Large intestine (tissue), 3 donors: Measurements from ENCODE around the gene DENND1A. TPM values are rescaled to one million over a fixed set of nuclear protein-coding genes. Genes with fewer than 3 reads are reported as not detected.
A peak's percentile ranks its signal among the peaks of the same experiment; 100 is the strongest.

Experiments used
- DNase-seq, 2 donors: peaks; one replicate each; pipeline versions ENCODE4 v3.0.0 to v3.0.0-alpha.2; 2013
- H3K27ac ChIP-seq: one replicate; pipeline ENCODE4 v1.5.1; 2013; ENCODE audit warnings: low read length
- H3K27me3 ChIP-seq: 2 replicates; pipeline ENCODE4 v1.6.1; 2013; ENCODE audit warnings: low read length; ENCODE audit not compliant: control insufficient read depth, insufficient read depth
- H3K36me3 ChIP-seq: 2 replicates; pipeline ENCODE4 v1.6.1; 2013; ENCODE audit warnings: low read length; ENCODE audit not compliant: control insufficient read depth, insufficient read depth
- H3K4me1 ChIP-seq: one replicate; pipeline ENCODE4 v1.6.1; 2013; ENCODE audit warnings: low read length; ENCODE audit not compliant: control insufficient read depth, insufficient read depth
- H3K4me3 ChIP-seq: one replicate; pipeline ENCODE4 v1.5.1; 2013; ENCODE audit warnings: low read length
- H3K9me3 ChIP-seq: one replicate; pipeline ENCODE4 v1.6.1; 2013; ENCODE audit warnings: mild to moderate bottlenecking, low read depth, low read length, moderate library complexity; ENCODE audit not compliant: control insufficient read depth
- WGBS: methylation state at CpG from one replicate; pipeline ENCODE4 v1.1.5; 2013; ENCODE audit warnings: low lambda C conversion rate; ENCODE audit not compliant: insufficient coverage; 5-methylcytosine and 5-hydroxymethylcytosine counted together
- polyA plus RNA-seq: library from polyadenylated mRNA; unstranded; fragments of 120-200 nt; gene quantifications from one replicate; pipeline ENCODE4 v1.2.1, GENCODE V29; 2013

The DENND1A gene
- polyA plus RNA-seq, 1 donor = 29.7 TPM

DNA sequence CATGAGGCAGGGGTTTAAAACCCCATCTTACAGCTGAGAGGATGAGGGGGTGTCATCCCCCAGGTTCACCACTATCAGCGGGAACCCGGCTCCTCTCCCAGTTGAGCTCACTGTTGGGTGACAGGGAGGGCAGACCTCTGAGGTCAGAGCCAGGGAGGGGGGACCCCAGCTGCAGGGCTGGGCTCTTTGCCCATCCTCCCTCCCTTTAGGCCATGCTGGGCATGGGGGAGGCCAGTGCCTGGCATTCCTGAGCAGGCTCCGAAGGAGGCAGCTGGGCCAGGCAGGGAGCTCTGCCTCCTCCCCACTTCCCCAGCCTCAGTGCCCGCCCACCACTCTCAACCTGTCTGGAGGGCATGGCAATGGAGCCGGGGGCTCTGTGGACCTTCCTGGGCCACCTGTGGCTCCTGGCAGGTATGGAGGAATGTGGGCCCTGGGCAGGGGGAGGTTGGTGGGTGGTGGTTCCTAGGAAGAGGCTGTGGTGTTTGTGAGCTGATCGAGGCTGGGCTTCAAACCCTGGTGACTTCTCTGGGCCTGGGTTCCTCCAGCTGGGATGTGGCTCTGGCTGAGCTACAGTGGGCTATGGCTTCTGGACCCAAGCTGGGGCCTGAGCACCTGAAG, 561.3 kb downstream of the DENND1A start:
- peaks cover 3% of the 10 kb centered on the region for H3K4me1 ChIP-seq
- H3K27me3 ChIP-seq = peaks cover 36% of the 10 kb centered on the region
- H3K27ac ChIP-seq = no peak overlapping the region
- H3K9me3 ChIP-seq = peaks cover 3% of the 10 kb centered on the region
- DNase-seq = no peak
- no CpG with 5 or more reads among the region's 6 CpGs for WGBS
- H3K36me3 ChIP-seq = no peaks in the 10 kb centered on the region
- no peak overlapping the region for H3K4me3 ChIP-seq

DNA sequence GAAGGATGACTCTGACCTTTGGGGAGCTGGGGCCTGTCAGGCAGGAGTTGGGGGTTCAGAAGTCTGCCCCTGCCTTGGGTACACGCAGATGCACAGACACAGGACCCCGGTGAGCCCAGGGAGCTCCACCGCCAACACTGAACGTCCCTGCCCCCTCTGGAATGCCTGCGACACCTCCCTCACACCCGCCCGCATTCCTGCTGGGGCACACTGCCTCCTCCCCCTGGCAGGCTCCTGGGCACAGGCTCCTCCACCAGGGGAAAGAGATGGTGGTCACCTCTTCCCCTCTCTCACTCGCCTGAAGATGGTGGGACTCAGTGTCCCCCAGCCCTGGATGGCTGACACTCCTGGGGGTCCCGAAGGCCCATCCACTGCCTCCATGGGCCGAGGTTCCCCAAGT, 561.9 kb downstream of the DENND1A start:
- Histone ChIP-seq H3K27me3 (peaks cover 34% of the 10 kb centered on the region), H3K4me1 (peaks cover 3% of the 10 kb centered on the region)

DNA sequence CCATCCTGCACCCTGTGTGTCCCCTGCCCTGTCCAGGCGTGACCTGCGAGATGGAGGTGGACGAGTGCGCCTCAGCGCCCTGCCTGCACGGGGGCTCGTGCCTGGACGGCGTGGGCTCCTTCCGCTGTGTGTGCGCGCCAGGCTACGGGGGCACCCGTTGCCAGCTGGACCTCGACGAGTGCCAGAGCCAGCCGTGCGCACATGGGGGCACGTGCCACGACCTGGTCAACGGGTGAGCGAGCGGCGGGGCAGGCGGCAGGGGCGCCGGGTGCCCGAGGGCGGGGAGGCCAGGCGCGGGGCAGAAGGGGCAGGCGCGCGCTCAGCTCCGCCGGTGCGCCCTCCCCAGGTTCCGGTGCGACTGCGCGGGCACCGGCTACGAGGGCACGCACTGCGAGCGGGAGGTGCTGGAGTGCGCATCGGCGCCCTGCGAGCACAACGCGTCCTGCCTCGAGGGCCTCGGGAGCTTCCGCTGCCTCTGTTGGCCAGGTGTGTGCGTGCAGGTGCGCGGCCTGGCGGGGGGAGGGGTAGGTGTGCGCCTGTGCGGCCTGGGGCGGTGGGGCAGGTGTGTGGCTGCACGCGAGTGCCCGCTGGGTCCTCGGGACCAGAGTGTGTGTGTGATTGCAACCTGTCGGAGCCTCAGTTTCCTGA, 563.9 kb downstream of the DENND1A start:
- DNase-seq = no peak
- Histone ChIP-seq H3K36me3 (no peaks in the 10 kb centered on the region), H3K4me1 (no peaks in the 10 kb centered on the region), H3K27ac (no peak overlapping the region), H3K9me3 (no peaks in the 10 kb centered on the region), H3K4me3 (no peak overlapping the region), H3K27me3 (peaks cover 14% of the 10 kb centered on the region)
- WGBS = no CpG with 5 or more reads among the region's 67 CpGs

More for the DNA sequence above, 561.9 kb downstream of the DENND1A start:
- H3K9me3 ChIP-seq = peaks cover 3% of the 10 kb centered on the region
- H3K4me3 ChIP-seq = no peak overlapping the region
- H3K36me3 ChIP-seq = no peaks in the 10 kb centered on the region
- no CpG with 5 or more reads among the region's 10 CpGs for WGBS
- H3K27ac ChIP-seq = no peak overlapping the region
- DNase-seq = no peak

DNA sequence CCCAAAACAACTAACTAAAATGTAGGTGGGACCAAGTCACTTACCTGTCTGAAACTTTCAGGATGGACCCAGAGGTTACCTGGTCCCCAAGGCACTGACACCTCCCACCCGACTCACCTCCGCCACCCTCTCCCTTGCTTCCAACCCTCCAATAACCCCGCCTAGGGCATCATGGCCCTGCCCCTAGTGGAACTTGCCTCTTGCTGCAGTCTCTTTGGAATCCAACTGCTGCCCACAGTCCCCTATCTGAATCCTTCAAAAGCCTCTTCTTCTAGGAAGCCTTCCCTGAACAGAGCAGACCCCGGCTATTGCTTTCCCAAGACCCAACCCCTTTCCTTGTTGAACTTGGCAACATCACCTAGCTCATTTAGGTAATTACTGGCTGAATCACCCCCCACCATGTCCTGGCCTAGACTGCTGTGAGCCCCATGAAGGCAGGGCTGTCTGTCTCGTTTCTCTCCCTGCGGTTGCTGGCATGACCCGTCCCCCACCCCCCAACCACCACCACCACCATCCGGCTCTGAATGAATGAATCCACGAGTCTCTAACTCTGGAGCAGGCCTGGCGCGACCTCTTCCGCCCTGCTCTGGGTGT, 564.5 kb downstream of the DENND1A start:
- Histone ChIP-seq H3K36me3 (no peaks in the 10 kb centered on the region), H3K4me3 (no peak overlapping the region), H3K9me3 (no peaks in the 10 kb centered on the region), H3K4me1 (peaks cover 5% of the 10 kb centered on the region), H3K27ac (no peak overlapping the region), H3K27me3 (peaks cover 7% of the 10 kb centered on the region)
- no CpG with 5 or more reads among the region's 12 CpGs for WGBS
- DNase-seq = no peak

DNA sequence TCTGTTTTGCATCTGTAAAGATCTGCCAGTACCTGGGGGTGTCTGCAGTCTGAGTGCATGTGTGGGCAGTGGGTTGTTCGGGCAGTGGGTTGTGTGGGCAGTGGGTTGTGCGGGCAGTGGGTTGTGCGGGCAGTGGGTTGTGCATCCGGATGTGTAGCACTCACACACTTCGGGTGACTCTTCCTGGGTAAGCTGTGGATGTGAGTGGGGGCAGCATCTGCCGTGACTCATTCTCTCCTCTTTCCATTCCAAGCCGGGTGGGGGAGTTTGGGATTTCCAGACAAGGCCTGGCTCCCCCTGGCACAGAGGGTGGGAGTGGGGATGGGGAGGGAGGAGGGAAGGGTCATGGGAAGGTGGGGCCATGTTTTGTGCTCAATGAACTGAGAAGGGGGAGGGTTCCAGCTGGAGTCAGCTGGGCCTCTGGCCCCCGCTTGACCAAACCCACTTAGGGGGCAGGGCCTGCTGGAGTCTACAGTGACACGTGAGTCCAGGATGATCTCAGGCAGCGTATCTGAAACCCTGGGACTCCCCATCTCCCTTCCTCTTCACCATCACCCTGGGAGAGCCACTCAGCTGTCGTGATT, 565.6 kb downstream of the DENND1A start:
- no peaks in the 10 kb centered on the region for H3K27me3 ChIP-seq

DNA sequence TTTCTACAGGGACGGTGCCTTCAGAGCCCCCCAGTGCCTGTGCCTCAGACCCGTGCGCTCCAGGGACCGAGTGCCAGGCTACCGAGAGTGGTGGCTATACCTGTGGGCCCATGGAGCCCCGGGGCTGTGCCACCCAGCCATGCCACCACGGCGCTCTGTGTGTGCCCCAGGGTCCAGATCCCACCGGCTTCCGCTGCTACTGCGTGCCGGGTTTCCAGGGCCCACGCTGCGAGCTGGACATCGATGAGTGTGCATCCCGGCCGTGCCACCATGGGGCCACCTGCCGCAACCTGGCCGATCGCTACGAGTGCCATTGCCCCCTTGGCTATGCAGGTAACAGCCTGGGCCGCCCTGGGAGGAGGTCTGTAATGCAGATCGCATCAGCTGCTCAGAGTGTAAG, 567.1 kb downstream of the DENND1A start:
- Histone ChIP-seq H3K4me3 (no peak overlapping the region), H3K9me3 (no peaks in the 10 kb centered on the region), H3K4me1 (peaks cover 20% of the 10 kb centered on the region), H3K27ac (no peak overlapping the region), H3K27me3 (no peaks in the 10 kb centered on the region), H3K36me3 (no peaks in the 10 kb centered on the region)
- WGBS = no CpG with 5 or more reads among the region's 23 CpGs
- no peak for DNase-seq

More for the DNA sequence above, 565.6 kb downstream of the DENND1A start:
- Histone ChIP-seq H3K4me3 (no peak overlapping the region), H3K4me1 (peaks cover 16% of the 10 kb centered on the region), H3K36me3 (no peaks in the 10 kb centered on the region), H3K9me3 (no peaks in the 10 kb centered on the region), H3K27ac (no peak overlapping the region)
- no peak for DNase-seq
- no CpG with 5 or more reads among the region's 11 CpGs for WGBS

DNA sequence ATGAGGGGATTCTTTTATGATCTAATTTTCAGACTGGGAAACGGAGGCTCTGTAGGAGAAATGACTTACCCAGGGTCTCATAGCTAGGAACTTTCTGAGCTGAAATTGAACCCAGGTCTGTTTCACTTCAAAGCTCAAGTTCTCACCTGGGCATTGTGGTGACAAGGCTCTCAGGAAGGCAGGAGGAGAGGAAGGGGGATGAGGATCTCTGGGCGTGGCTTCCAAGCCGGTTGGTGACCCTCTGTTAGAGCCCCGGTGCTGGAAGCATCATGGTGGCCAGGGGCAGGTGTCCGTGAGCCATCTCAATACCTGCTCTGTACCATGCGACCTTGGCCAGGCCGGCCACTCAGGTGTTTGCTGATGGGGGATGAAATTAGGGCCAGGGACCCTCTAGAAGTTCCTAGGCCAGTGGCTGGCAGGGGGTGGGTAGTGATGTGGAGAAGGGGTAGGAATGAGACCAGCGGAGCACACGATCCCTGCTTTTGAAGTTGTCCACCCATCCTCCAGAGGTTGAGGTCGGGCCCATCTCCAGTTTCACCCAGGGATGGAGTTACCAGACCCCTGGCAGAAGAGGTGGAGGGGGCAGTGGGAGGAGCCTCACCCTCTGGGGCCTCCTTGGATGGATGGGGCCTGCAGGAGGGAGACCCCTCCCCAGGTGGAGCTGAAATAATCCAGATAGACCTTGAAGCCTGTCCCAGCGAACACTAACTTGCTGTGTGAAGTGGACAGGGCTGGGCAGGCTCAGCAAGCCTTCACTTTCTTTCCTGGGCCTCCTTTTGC, 568.0 kb downstream of the DENND1A start:
- Histone ChIP-seq H3K36me3 (no peaks in the 10 kb centered on the region), H3K4me3 (no peak overlapping the region), H3K9me3 (no peaks in the 10 kb centered on the region), H3K27me3 (no peaks in the 10 kb centered on the region), H3K4me1 (peaks cover 20% of the 10 kb centered on the region), H3K27ac (no peak overlapping the region)
- WGBS = no CpG with 5 or more reads among the region's 11 CpGs
- no peak for DNase-seq

DNA sequence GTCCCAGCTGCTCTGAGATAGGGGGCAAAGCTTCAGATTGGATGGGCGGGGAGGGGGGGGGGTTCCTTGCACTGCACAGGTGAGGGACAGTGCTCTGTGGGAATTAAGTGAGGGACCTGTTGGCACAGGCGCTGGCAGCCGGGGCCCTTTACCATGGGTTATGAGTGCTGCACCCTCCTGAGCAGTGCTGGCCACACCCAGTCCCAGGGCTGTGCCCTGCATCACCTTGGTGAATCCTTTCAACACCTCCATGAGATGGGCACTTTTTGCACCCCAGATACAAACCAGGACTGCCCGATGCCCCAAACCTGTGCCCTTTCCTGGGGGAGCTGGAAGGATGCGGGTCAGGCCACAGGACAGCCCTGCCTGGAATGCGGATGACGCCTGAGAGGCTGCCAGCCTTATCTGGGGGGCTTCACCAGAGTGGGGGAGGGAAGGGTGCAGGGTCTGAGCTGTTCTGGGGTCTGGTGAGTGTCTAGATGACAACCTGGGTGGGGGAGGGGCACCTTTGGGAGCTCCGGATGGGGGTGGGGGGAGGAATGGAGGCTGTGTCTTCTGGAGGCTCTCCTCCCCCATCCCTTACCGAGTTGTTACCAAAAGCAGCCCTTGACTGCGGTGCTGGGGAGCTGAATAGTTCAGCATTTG, 568.7 kb downstream of the DENND1A start:
- Histone ChIP-seq H3K36me3 (no peaks in the 10 kb centered on the region), H3K27ac (no peak overlapping the region), H3K4me1 (peaks cover 20% of the 10 kb centered on the region), H3K27me3 (no peaks in the 10 kb centered on the region), H3K4me3 (no peak overlapping the region), H3K9me3 (no peaks in the 10 kb centered on the region)
- DNase-seq = no peak
- no CpG with 5 or more reads among the region's 10 CpGs for WGBS

DNA sequence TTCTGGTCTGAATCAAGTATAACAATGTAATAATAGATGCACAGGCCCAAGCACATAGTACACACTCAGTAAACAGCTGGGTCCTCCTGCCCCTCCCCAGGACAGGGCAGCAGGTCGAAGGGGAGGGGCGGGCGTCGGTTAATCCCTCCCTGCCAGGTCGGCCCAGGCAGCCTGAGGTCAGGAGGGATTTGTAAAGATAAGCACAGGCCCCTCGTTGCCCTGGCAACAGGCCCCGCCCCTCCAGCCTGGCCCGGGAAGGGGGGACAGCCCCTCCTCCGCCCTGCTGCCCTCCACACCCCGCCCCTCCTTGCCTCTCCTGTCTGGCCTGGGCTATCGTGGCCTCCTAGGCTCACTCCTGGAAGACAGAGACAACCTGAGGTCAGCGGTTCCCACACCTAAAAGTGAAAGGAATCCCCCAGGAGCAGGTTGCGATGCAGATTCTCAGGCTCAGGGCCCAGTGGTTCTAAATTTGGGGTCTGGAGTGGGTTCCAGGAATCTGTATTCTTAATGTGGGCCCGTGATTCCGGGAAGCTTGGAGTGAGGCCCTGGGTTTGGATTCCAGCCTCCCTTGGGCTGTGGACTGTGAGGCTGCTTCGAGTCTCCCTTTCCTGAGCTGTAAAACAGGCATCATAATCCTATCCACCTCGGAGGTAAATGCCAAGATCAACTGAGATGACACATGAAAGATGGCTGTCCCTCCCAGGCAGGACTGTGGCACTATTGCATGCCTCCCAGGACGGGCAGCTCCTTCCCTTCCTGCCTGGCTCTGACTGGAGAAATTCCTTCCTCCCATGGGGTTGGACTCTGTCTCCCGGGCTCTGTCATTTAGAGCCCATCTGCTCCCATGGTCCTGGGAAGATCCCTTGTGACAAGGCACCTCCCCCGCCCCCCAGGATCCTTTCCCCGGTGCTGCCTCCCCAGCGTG, 569.5 kb downstream of the DENND1A start:
- H3K9me3 ChIP-seq = no peaks in the 10 kb centered on the region
- no peaks in the 10 kb centered on the region for H3K27me3 ChIP-seq
- no CpG with 5 or more reads among the region's 22 CpGs for WGBS
- peak; percentile 87 to 93 for DNase-seq
- H3K4me3 ChIP-seq = no peak overlapping the region
- H3K36me3 ChIP-seq = no peaks in the 10 kb centered on the region
- peaks cover 20% of the 10 kb centered on the region for H3K4me1 ChIP-seq
- peak overlapping the region; percentile 13 for H3K27ac ChIP-seq
